Fibroblast of lung (primary cell): ENCODE results near the gene ABCG4. TPM values are rescaled to one million over a fixed set of nuclear protein-coding genes. Genes with fewer than 3 reads are reported as not detected.

ENCODE experiments used
- DNase-seq, 2 donors: peaks; one replicate each; pipeline versions ENCODE4 v3.0.0 to v3.0.0-alpha.2; 2010; ENCODE audit warnings: low read depth in 2 of 2
- H2AFZ ChIP-seq: 2 replicates; pipeline ENCODE4 v1.5.1; 2012; ENCODE audit warnings: low read length, control low read depth, inconsistent platforms
- H3K27ac ChIP-seq: 2 replicates; pipeline ENCODE4 v1.5.1; 2011; ENCODE audit warnings: low read length, control low read depth; ENCODE audit not compliant: insufficient read depth
- H3K27me3 ChIP-seq: 2 replicates; pipeline ENCODE4 v1.5.1; 2011; ENCODE audit warnings: mild to moderate bottlenecking, low read length; ENCODE audit not compliant: control insufficient read depth, insufficient read depth
- H3K36me3 ChIP-seq: 2 replicates; pipeline ENCODE4 v1.5.1; 2011; ENCODE audit warnings: low read length; ENCODE audit not compliant: control insufficient read depth, insufficient read depth
- H3K4me1 ChIP-seq: 2 replicates; pipeline ENCODE4 v1.5.1; 2011; ENCODE audit warnings: low read length; ENCODE audit not compliant: control insufficient read depth, insufficient read depth; ENCODE audit errors: extremely low read depth
- H3K4me2 ChIP-seq: 2 replicates; pipeline ENCODE4 v1.5.1; 2011; ENCODE audit warnings: low read length, control low read depth; ENCODE audit not compliant: insufficient read depth; ENCODE audit errors: extremely low read depth
- H3K4me3 ChIP-seq, 4 experiments: fragments of 200-600 bp in 1 of 4; sonication (generic) in 1 of 4; replicated peaks in 1 of 4; 2 replicates each; pipeline ENCODE4 v1.5.1; 2011 to 2016; ENCODE audit warnings: low read length in 4 of 4, low read depth in 3 of 4, mild to moderate bottlenecking in 3 of 4, control low read depth in 2 of 4, inconsistent platforms in 1 of 4, mixed read lengths in 1 of 4; ENCODE audit not compliant: insufficient read depth in 1 of 4; ENCODE audit errors: control extremely low read depth in 1 of 4
- H3K79me2 ChIP-seq: 2 replicates; pipeline ENCODE4 v1.5.1; 2012; ENCODE audit warnings: mild to moderate bottlenecking, low read length, inconsistent platforms; ENCODE audit not compliant: control insufficient read depth, insufficient read depth
- H3K9ac ChIP-seq: 2 replicates; pipeline ENCODE4 v1.5.1; 2011; ENCODE audit warnings: mild to moderate bottlenecking, low read length, control low read depth; ENCODE audit not compliant: insufficient read depth
- H3K9me3 ChIP-seq: 2 replicates; pipeline ENCODE4 v1.5.1; 2012; ENCODE audit warnings: low read depth, low read length; ENCODE audit not compliant: control insufficient read depth, insufficient read depth
- H4K20me1 ChIP-seq: 2 replicates; pipeline ENCODE4 v1.5.1; 2011; ENCODE audit warnings: low read length; ENCODE audit not compliant: control insufficient read depth, insufficient read depth; ENCODE audit errors: extremely low read depth
- CTCF ChIP-seq, 2 donors: IDR thresholded peaks in 1 of 2; conservative IDR thresholded peaks in 1 of 2; 1 replicate in 1 of 2; 2 replicates in 1 of 2; pipeline ENCODE4 v1.5.1; 2011 to 2012; ENCODE audit warnings: low read length in 2 of 2, control low read depth in 1 of 2, inconsistent platforms in 1 of 2, low read depth in 1 of 2, mild to moderate bottlenecking in 1 of 2
- EZH2 ChIP-seq: IDR thresholded peaks from 2 replicates; pipeline ENCODE4 v1.5.1; 2012; ENCODE audit warnings: low read length, control low read depth, mild to moderate bottlenecking; ENCODE audit errors: missing control alignments
- polyA plus RNA-seq, 2 donors: library from polyadenylated mRNA; depleted of rRNA in 1 of 2; stranded (reverse) in 1 of 2; unstranded in 1 of 2; fragments of >200 nt; gene quantifications; 2 replicates each; pipeline ENCODE4 v1.2.1, GENCODE V29; 2011 to 2012; ENCODE audit warnings: missing spikeins in 1 of 2
- total RNA-seq: library from RNA; depleted of rRNA; stranded (reverse); fragments of >200 nt; gene quantifications from 2 replicates; pipeline ENCODE4 v1.2.1, GENCODE V29; 2014

Gene ABCG4
- total and polyA plus RNA-seq, 2 donors (not counting 1 experiment from before 2014, with no cell fraction given), result 0.12 to 0.17 TPM

DNA sequence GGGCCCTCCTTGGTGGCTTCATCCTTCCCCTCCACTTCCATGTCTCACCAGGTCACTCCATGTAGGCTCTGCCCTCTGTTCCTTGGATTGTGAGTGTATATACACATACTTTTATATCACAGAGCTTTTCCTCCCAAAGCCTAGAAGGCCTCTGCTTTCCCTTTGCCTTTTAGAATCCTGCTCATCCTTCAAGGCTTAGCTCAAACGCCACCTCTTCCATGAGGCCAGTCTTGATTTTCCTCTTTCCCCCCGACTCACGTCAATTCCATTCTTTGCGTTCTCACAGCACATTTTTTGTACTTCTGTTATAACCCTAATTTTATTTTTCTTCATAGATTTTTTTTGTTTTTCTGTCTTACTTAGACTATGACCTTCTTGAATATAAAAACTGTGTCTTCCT is 3.8 kb downstream of the ABCG4 start:
- DNase-seq, result no peak
- Histone ChIP-seq H3K4me2 (no peak overlapping the region), H3K27ac (no peak overlapping the region), H3K9me3 (no peaks in the 10 kb centered on the region), H3K36me3 (no peaks in the 10 kb centered on the region), H4K20me1 (no peaks in the 10 kb centered on the region), H3K79me2 (no peaks in the 10 kb centered on the region), H3K27me3 (peaks cover 26% of the 10 kb centered on the region), H3K4me1 (no peaks in the 10 kb centered on the region), H3K9ac (no peak overlapping the region), H2AFZ (no peak overlapping the region), H3K4me3 (no peak overlapping the region)
- TF ChIP-seq EZH2 (no peak), CTCF (conservative IDR thresholded peaks at IDR 0.05 in 1 of 2, IDR thresholded peaks at IDR 0.05 in 1 of 2; ENCODE audit: low read depth in 1 of 2, low read length in 2 of 2) (no peak)

DNA sequence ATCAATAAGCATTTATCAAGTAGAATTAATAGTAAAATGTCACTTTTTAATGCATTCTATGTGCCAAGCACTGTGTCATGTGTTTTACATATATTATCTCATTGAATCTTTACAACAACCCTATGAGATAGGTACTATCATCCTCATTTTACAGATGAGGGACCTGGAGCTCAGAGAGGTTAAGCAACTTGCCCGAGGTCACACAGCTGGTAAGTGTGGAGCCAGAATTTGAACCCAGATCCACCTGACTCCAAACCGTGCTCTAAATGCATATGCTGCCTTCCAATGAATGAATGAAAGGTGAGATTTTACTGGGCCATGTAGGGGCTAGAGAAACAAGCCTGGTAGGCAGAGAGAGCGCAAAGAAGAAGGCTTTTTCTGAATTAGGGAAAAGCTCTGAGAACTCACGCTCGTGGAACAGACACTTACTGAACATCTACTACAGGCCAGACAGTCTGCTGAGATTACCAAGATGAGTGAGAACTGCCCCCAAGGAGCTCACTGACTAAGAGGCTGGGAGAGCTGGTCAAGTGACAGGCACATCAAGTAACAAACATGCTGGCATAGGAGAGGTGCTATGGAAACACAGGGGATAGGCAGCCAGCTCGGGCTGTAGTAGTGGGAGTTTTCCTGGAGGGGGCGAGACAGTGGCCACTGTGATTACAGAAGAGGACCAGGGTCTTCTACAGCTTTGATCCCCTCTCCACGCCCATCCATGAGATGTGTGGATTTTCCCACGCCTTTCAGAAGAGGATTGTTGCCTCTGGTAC is 4.4 kb downstream of the ABCG4 start:
- peaks cover 21% of the 10 kb centered on the region for H3K27me3 ChIP-seq
- DNase-seq, result no peak
- H4K20me1 ChIP-seq, result no peaks in the 10 kb centered on the region

GRCh38 chr11:119154178-119154577 is 5.3 kb downstream of the ABCG4 start:
- no peak overlapping the region for H3K4me2 ChIP-seq
- no peaks in the 10 kb centered on the region for H3K36me3 ChIP-seq
- no peak overlapping the region for H3K4me3 ChIP-seq
- no peak overlapping the region for H2AFZ ChIP-seq
- peaks cover 20% of the 10 kb centered on the region for H3K27me3 ChIP-seq
- no peaks in the 10 kb centered on the region for H3K79me2 ChIP-seq
- no peak for DNase-seq
- H3K9me3 ChIP-seq, result no peaks in the 10 kb centered on the region
- H3K9ac ChIP-seq, result no peak overlapping the region
- no peaks in the 10 kb centered on the region for H3K4me1 ChIP-seq
- no peaks in the 10 kb centered on the region for H4K20me1 ChIP-seq
- no peak overlapping the region for H3K27ac ChIP-seq
- TF ChIP-seq EZH2, result no peak
- no peak for TF ChIP-seq CTCF (conservative IDR thresholded peaks at IDR 0.05 in 1 of 2, IDR thresholded peaks at IDR 0.05 in 1 of 2; ENCODE audit: low read depth in 1 of 2, low read length in 2 of 2)

More for the DNA sequence above, 4.4 kb downstream of the ABCG4 start:
- Histone ChIP-seq H3K4me1 (no peaks in the 10 kb centered on the region), H3K9me3 (no peaks in the 10 kb centered on the region), H3K79me2 (no peaks in the 10 kb centered on the region), H3K4me3 (no peak overlapping the region), H3K9ac (no peak overlapping the region), H2AFZ (no peak overlapping the region), H3K4me2 (no peak overlapping the region), H3K36me3 (no peaks in the 10 kb centered on the region), H3K27ac (no peak overlapping the region)
- TF ChIP-seq EZH2, result no peak
- peak in 1 of 2 donors; percentile 14 for TF ChIP-seq CTCF (conservative IDR thresholded peaks at IDR 0.05 in 1 of 2, IDR thresholded peaks at IDR 0.05 in 1 of 2; ENCODE audit: low read depth in 1 of 2, low read length in 2 of 2)
